Measurements from ENCODE around the gene ZNF320. TPM values are rescaled to one million over a fixed set of nuclear protein-coding genes. Genes with fewer than 3 reads are reported as not detected.

The ZNF320 gene
- total RNA-seq, 2 donors from 2014 or later, result 9.9 to 13.0 TPM

Other genes with a start within 250 kb of the ZNF320 start
- gene ZNF611, start 162.6 kb downstream of the ZNF320 start, total RNA-seq, result 10 to 100 TPM; 21.3 to 24.7 TPM
- gene ZNF600, start 110.8 kb downstream of the ZNF320 start, total RNA-seq, result 10 to 100 TPM; 14.1 to 20.9 TPM
- 10 to 100 TPM; 13.3 to 17.8 TPM for gene ZNF28, start 76.0 kb downstream of the ZNF320 start, total RNA-seq
- gene ZNF468, start 40.0 kb downstream of the ZNF320 start, total RNA-seq, result 10 to 100 TPM; 11.3 to 16.2 TPM
- gene ZNF888, start 25.8 kb upstream of the ZNF320 start, total RNA-seq, result 1 to 10 TPM; 5.9 to 8.0 TPM
- gene ZNF816, start 65.2 kb upstream of the ZNF320 start, total RNA-seq, result 10 to 100 TPM; 12.0 to 16.2 TPM
- gene ERVV-1, start 116.3 kb upstream of the ZNF320 start, total RNA-seq, result not detected
- not detected for gene ERVV-2, start 147.1 kb upstream of the ZNF320 start, total RNA-seq
- 10 to 100 TPM; 25.2 to 30.4 TPM for gene ZNF160, start 205.8 kb upstream of the ZNF320 start, total RNA-seq
- 1 to 10 TPM; 3.4 to 5.2 TPM for gene ZNF415, start 235.3 kb upstream of the ZNF320 start, total RNA-seq